WTC11 (cell line): Measurements from ENCODE around the gene OPCML.

ENCODE experiments used
- CREB1 ChIP-seq: sonication (generic); formaldehyde crosslinking; IDR thresholded peaks from 2 replicates; pipeline ENCODE4 v1.8.0; 2023; ENCODE audit warnings: mild to moderate bottlenecking, missing genetic modification reagents
- FOXJ3 ChIP-seq: sonication (generic); formaldehyde crosslinking; IDR thresholded peaks from 2 replicates; pipeline ENCODE4 v1.9.0; 2021; ENCODE audit warnings: missing genetic modification reagents, mild to moderate bottlenecking, borderline replicate concordance
- FOXK1 ChIP-seq: sonication (generic); formaldehyde crosslinking; IDR thresholded peaks from 2 replicates; pipeline ENCODE4 v1.8.0; 2022; ENCODE audit warnings: mild to moderate bottlenecking, moderate library complexity, missing genetic modification reagents
- NFYB ChIP-seq: sonication (generic); formaldehyde crosslinking; conservative IDR thresholded peaks from 2 replicates; pipeline ENCODE4 v1.8.0; 2022; ENCODE audit warnings: low read depth, missing genetic modification reagents
- NR2C2 ChIP-seq: sonication (generic); formaldehyde crosslinking; IDR thresholded peaks from 2 replicates; pipeline ENCODE4 v1.8.0; 2022; ENCODE audit warnings: mild to moderate bottlenecking, missing genetic modification reagents
- SMAD3 ChIP-seq: sonication (generic); formaldehyde crosslinking; IDR thresholded peaks from 2 replicates; pipeline ENCODE4 v1.8.0; 2022; ENCODE audit warnings: missing genetic modification reagents, mild to moderate bottlenecking, borderline replicate concordance
- SMAD4 ChIP-seq: sonication (generic); formaldehyde crosslinking; IDR thresholded peaks from 2 replicates; pipeline ENCODE4 v1.8.0; 2022; ENCODE audit warnings: mild to moderate bottlenecking, missing genetic modification reagents
- SP1 ChIP-seq: sonication (generic); formaldehyde crosslinking; conservative IDR thresholded peaks from 2 replicates; pipeline ENCODE4 v1.8.1; 2022; ENCODE audit warnings: missing genetic modification reagents
- ZNF138 ChIP-seq: sonication (generic); formaldehyde crosslinking; conservative IDR thresholded peaks from 2 replicates; pipeline ENCODE4 v1.8.1; 2022; ENCODE audit warnings: mild to moderate bottlenecking, moderate library complexity, missing genetic modification reagents
- TF ChIP-seq, protein P1 (sequence below): sonication (generic); formaldehyde crosslinking; IDR thresholded peaks from 2 replicates; pipeline ENCODE4 v1.8.0; 2022; ENCODE audit warnings: mild to moderate bottlenecking, missing genetic modification reagents
- TF ChIP-seq, protein P2 (sequence below): fragments of 200-600 bp; IDR thresholded peaks from 2 replicates; pipeline ENCODE4 v1.8.0; 2022; ENCODE audit warnings: antibody characterized with exemption
- TF ChIP-seq, protein P3 (sequence below): sonication (generic); formaldehyde crosslinking; IDR thresholded peaks from 2 replicates; pipeline ENCODE4 v1.8.0; 2022; ENCODE audit warnings: mild to moderate bottlenecking, missing genetic modification reagents
- TF ChIP-seq, protein P4 (sequence below): sonication (generic); formaldehyde crosslinking; IDR thresholded peaks from 2 replicates; pipeline ENCODE4 v1.8.1; 2023; ENCODE audit warnings: mild to moderate bottlenecking, moderate library complexity, missing genetic modification reagents
- TF ChIP-seq, protein P5 (sequence below): sonication (generic); formaldehyde crosslinking; IDR thresholded peaks from 2 replicates; pipeline ENCODE4 v1.8.1; 2023; ENCODE audit warnings: mild to moderate bottlenecking, missing genetic modification reagents, moderate library complexity

DNA sequence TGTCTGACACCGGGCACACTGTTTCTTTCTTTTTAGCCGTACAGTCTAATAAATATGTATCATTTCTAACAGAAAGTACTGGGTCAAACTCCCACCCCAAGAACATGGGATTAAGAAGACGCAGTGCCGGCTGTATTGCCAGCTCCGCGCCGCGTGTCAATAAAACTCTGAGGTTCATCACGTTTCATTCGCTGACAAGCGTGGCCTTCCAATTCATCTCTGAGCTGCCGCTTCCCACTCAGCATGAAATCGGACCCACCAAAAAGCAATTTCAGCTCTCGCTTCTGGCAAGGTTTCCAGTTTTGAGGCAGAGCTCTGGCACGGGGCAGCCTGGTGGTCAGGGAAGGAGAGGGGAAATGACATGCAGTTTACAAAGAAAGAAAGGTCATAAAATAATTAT is 819.8 kb downstream of the OPCML start:
- TF ChIP-seq, protein P1, sequence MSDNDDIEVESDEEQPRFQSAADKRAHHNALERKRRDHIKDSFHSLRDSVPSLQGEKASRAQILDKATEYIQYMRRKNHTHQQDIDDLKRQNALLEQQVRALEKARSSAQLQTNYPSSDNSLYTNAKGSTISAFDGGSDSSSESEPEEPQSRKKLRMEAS (CRISPR knock-in tag), result no peak
- TF ChIP-seq CREB1 (CRISPR knock-in tag) (no peak), NFYB (CRISPR knock-in tag) (no peak), SP1 (no peak), FOXJ3 (CRISPR knock-in tag) (no peak), SMAD4 (CRISPR knock-in tag) (no peak), ZNF138 (CRISPR knock-in tag) (no peak), SMAD3 (CRISPR knock-in tag) (no peak), NR2C2 (CRISPR knock-in tag) (no peak), FOXK1 (CRISPR knock-in tag) (no peak)
- TF ChIP-seq, protein P2, sequence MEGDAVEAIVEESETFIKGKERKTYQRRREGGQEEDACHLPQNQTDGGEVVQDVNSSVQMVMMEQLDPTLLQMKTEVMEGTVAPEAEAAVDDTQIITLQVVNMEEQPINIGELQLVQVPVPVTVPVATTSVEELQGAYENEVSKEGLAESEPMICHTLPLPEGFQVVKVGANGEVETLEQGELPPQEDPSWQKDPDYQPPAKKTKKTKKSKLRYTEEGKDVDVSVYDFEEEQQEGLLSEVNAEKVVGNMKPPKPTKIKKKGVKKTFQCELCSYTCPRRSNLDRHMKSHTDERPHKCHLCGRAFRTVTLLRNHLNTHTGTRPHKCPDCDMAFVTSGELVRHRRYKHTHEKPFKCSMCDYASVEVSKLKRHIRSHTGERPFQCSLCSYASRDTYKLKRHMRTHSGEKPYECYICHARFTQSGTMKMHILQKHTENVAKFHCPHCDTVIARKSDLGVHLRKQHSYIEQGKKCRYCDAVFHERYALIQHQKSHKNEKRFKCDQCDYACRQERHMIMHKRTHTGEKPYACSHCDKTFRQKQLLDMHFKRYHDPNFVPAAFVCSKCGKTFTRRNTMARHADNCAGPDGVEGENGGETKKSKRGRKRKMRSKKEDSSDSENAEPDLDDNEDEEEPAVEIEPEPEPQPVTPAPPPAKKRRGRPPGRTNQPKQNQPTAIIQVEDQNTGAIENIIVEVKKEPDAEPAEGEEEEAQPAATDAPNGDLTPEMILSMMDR, result no peak
- TF ChIP-seq, protein P3, sequence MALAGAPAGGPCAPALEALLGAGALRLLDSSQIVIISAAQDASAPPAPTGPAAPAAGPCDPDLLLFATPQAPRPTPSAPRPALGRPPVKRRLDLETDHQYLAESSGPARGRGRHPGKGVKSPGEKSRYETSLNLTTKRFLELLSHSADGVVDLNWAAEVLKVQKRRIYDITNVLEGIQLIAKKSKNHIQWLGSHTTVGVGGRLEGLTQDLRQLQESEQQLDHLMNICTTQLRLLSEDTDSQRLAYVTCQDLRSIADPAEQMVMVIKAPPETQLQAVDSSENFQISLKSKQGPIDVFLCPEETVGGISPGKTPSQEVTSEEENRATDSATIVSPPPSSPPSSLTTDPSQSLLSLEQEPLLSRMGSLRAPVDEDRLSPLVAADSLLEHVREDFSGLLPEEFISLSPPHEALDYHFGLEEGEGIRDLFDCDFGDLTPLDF (CRISPR knock-in tag), result no peak
- TF ChIP-seq, protein P4, sequence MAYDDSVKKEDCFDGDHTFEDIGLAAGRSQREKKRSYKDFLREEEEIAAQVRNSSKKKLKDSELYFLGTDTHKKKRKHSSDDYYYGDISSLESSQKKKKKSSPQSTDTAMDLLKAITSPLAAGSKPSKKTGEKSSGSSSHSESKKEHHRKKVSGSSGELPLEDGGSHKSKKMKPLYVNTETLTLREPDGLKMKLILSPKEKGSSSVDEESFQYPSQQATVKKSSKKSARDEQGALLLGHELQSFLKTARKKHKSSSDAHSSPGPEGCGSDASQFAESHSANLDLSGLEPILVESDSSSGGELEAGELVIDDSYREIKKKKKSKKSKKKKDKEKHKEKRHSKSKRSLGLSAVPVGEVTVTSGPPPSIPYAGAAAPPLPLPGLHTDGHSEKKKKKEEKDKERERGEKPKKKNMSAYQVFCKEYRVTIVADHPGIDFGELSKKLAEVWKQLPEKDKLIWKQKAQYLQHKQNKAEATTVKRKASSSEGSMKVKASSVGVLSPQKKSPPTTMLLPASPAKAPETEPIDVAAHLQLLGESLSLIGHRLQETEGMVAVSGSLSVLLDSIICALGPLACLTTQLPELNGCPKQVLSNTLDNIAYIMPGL (CRISPR knock-in tag), result no peak
- TF ChIP-seq, protein P5, sequence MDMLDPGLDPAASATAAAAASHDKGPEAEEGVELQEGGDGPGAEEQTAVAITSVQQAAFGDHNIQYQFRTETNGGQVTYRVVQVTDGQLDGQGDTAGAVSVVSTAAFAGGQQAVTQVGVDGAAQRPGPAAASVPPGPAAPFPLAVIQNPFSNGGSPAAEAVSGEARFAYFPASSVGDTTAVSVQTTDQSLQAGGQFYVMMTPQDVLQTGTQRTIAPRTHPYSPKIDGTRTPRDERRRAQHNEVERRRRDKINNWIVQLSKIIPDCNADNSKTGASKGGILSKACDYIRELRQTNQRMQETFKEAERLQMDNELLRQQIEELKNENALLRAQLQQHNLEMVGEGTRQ (CRISPR knock-in tag), result no peak
